ENCODE data around the gene ALKBH3.

ALKBH3 gene

DNA sequence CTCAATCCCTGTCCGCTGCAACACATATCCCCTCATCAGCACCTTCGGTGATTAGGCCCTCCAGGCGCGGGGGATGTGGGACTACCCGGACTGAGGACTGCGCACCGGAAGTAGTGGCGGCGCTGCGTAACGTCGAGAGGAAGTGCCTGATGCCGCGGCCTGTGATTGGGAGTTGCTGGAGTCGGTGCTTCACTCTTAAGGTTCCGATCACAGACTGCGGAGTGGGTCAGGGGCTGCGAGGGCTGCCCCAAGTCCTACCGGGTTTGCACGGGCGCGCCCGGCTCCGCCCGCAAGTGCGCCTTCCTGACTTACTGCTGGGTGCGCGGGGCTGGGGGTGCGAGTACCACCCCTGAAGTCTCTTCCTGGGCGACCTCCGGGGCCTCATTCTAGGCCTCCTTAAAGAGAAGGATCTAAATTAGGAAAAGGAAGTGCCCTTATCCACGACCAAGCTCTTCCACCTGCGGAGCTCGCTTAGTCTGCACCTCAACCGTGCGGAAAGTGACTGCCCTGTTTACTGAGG is at the start of gene ALKBH3:
ALKBH3 (plus strand) TSS at position 192 of the 520 bp plus-strand sequence. CDS start 1,822 bp downstream, outside the sequence.
- peak within 1 kb of the TSS; percentile 85 for H3K27ac Mint-ChIP-seq
- peaks cover 8% of the 10 kb centered on the region for H3K36me3 Mint-ChIP-seq
- H3K4me1 Mint-ChIP-seq (ENCODE audit: low read depth): peaks cover 31% of the 10 kb centered on the region
- H3K27me3 Mint-ChIP-seq: peaks cover 8% of the 10 kb centered on the region
- no peaks in the 10 kb centered on the region for H3K9me3 Mint-ChIP-seq (ENCODE audit: low read depth)
- peak within 1 kb of the TSS; percentile 98 for H3K4me3 Mint-ChIP-seq

DNA sequence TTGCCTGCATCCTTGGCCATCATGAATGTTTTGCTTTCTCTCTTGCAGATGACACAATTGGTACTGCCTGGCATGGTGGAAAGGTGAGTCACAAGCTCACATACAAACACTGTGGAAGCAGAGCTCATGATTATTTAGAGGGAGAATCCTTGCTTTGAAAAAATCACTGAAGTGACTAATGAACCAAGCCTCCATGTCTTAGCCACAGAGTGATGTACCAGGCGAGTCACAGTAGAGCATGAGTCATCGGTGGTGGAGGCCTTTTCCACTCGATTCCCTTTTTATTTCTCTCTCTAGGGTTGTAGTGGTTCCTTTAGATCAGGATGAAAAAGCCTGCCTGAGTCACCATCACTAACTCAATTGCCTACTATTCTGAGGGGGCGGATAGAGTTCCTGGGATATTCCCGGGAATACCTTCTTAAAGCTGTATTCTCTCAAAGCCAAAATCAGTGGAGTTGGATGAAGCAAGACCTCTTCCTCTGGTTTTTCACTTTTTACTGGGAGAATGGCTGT is 49.6 kb upstream of the ALKBH3 start:
- peaks cover 16% of the 10 kb centered on the region for H3K4me1 Mint-ChIP-seq (ENCODE audit: low read depth)
- peak overlapping the region; percentile 18 for H3K4me3 Mint-ChIP-seq
- peak overlapping the region; percentile 88 for H3K27ac Mint-ChIP-seq

DNA sequence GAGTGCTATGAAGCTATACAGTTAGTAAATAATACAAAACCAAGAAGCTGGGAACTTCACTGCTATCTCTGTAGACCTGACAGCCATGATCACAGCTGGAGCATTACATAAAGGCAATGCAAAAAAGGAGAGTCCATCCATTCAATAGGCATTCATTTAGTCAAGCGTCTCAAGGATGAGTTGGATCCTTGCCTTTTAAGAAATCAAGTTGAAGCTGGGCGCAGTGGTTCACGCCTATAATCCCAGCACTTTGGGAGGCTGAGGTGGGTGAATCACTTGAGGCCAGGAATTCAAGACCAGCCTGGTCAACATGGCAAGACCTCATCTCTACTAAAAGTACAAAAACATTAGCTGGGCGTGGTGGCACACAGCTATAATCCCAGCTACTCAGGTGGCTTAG is 48.1 kb upstream of the ALKBH3 start:
- H3K4me3 Mint-ChIP-seq: no peak overlapping the region
- H3K36me3 Mint-ChIP-seq: peaks cover 10% of the 10 kb centered on the region
- H3K9me3 Mint-ChIP-seq (ENCODE audit: low read depth): no peaks in the 10 kb centered on the region
- peaks cover 16% of the 10 kb centered on the region for H3K4me1 Mint-ChIP-seq (ENCODE audit: low read depth)
- H3K27ac Mint-ChIP-seq: no peak overlapping the region
- no peaks in the 10 kb centered on the region for H3K27me3 Mint-ChIP-seq

More for the DNA sequence above, 49.6 kb upstream of the ALKBH3 start:
- no peaks in the 10 kb centered on the region for H3K9me3 Mint-ChIP-seq (ENCODE audit: low read depth)
- peaks cover 10% of the 10 kb centered on the region for H3K36me3 Mint-ChIP-seq
- no peaks in the 10 kb centered on the region for H3K27me3 Mint-ChIP-seq

DNA sequence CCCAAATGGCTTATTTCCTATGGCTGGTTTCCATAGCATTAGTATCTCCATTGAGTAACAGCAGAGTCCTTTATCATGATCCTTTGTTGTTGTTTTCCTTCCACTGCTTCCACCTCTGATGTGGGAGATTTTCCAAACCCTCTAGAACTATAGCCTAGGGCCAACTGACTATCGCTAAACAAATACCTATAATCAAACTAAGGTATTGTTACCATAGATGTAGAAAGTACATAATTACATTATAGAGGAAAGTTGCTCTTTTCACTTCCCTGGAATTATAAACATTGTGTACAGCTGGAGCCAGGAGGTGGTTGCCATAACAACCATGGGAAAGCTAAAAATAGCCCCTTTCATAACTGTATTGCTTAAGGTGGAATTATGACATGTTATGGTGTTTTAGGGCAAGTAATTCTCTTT is 47.0 kb upstream of the ALKBH3 start:
- H3K27ac Mint-ChIP-seq: no peak overlapping the region
- no peaks in the 10 kb centered on the region for H3K27me3 Mint-ChIP-seq
- H3K4me3 Mint-ChIP-seq: no peak overlapping the region
- no peaks in the 10 kb centered on the region for H3K9me3 Mint-ChIP-seq (ENCODE audit: low read depth)
- H3K4me1 Mint-ChIP-seq (ENCODE audit: low read depth): peaks cover 16% of the 10 kb centered on the region
- H3K36me3 Mint-ChIP-seq: peaks cover 21% of the 10 kb centered on the region

DNA sequence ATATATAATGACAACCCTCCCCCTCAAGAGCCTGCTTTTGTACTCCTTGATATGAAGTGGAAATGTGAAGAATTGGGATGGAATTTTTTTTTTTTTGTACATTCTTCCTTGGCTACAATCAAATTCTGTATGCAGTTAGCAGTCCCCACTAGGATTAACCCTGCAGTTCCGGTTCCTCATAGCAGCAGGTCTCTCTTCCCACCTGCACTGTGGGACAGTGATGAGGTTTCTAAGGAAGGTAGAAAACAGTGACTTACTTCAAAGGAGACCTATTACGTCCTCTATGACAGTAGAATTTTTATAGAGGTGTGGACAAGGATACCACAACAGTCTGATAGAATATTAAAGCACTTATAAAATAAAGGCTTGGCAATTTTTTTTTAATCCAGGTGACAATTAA is 46.3 kb upstream of the ALKBH3 start:
- H3K4me3 Mint-ChIP-seq: no peak overlapping the region
- H3K4me1 Mint-ChIP-seq (ENCODE audit: low read depth): peaks cover 16% of the 10 kb centered on the region
- no peak overlapping the region for H3K27ac Mint-ChIP-seq
- peaks cover 24% of the 10 kb centered on the region for H3K36me3 Mint-ChIP-seq
- H3K9me3 Mint-ChIP-seq (ENCODE audit: low read depth): no peaks in the 10 kb centered on the region
- H3K27me3 Mint-ChIP-seq: no peaks in the 10 kb centered on the region

DNA sequence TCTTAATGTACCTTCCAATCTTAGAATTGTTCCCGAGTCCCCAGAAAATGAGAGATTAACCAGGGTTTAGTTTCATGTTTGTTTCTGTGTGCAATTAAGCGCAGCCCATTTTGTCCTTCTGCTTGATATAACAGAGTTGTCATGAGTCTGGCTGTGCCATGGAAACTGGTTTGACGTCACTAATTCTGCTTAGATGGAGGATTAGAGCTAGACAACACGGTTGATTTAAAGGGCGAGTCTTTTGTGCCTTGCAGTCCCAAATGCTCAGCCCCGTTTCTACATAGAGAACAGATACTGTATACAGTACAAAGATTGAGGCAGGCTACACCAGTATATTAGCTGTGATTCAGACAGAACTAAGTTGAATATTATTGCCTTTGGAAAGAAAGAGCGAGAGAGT is 45.5 kb upstream of the ALKBH3 start:
- no peaks in the 10 kb centered on the region for H3K27me3 Mint-ChIP-seq
- H3K27ac Mint-ChIP-seq: no peak overlapping the region
- H3K36me3 Mint-ChIP-seq: peaks cover 28% of the 10 kb centered on the region

DNA sequence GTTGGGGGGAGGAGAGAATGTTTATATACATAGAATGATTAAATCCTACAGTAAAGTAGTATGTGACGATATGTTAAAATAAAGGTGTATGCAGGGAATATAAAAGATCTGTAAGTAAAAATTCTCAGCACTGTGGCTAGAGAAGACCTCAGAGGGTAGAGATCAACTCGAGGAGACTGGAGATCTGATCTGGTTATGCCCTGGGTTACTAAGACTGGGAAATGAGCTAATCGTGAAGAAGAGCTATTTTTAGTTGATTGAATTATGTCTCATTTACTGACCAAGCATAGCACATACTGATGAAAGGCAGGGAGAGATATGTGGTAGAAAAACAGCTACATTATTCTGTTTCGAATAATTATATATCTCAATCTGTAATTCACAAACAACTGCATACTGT is 42.8 kb upstream of the ALKBH3 start:
- Mint-ChIP-seq H3K9me3 (ENCODE audit: low read depth) (no peaks in the 10 kb centered on the region), H3K4me1 (ENCODE audit: low read depth) (no peaks in the 10 kb centered on the region), H3K27me3 (no peaks in the 10 kb centered on the region), H3K27ac (no peak overlapping the region), H3K36me3 (peaks cover 33% of the 10 kb centered on the region), H3K4me3 (no peak overlapping the region)

More for the DNA sequence above, 45.5 kb upstream of the ALKBH3 start:
- Mint-ChIP-seq H3K4me3 (no peak overlapping the region), H3K9me3 (ENCODE audit: low read depth) (no peaks in the 10 kb centered on the region), H3K4me1 (ENCODE audit: low read depth) (peaks cover 16% of the 10 kb centered on the region)

DNA sequence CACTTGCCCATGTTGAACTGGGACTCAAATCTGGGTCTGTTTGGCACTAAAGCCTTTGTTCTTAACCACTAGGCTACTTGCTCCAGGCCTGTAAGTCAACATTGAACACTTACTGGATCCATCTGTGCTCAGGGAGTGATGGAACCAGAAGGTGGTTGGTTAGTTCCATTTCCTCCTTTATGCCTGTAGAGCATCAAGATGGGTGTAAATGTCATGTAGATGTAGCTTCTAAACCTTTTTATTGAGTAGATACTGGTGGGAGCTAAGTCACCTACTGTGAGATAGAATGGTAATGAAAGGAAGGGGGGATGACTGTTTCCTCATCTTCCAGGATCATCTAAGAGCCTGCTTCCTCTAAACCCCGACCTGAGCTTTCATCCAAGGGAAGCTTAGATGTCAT is 38.6 kb upstream of the ALKBH3 start:
- no peaks in the 10 kb centered on the region for H3K4me1 Mint-ChIP-seq (ENCODE audit: low read depth)
- H3K36me3 Mint-ChIP-seq: peaks cover 34% of the 10 kb centered on the region
- no peaks in the 10 kb centered on the region for H3K9me3 Mint-ChIP-seq (ENCODE audit: low read depth)
- H3K27me3 Mint-ChIP-seq: no peaks in the 10 kb centered on the region
- no peak overlapping the region for H3K27ac Mint-ChIP-seq
- H3K4me3 Mint-ChIP-seq: no peak overlapping the region

DNA sequence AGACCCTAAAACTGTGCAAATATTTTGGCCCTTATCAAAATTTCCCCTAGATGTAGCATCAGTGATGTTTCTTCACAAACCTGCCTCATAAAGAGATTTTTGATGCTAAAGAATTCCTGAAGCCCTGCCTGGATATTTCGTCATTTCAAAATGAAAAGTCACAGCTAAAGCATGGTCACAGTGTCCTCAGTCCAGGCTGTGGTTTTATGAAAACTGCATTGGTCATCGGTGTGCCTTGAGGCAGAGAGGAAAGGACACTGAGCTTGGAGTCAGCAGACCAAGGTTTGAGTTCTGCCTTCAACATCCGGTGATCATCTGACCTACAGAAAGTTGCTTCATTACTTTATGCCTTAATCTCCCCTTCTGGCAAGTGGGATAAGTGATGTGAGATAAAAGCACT is 34.8 kb upstream of the ALKBH3 start:
- Mint-ChIP-seq H3K9me3 (ENCODE audit: low read depth) (no peaks in the 10 kb centered on the region), H3K27ac (no peak overlapping the region), H3K4me1 (ENCODE audit: low read depth) (peaks cover 6% of the 10 kb centered on the region), H3K27me3 (no peaks in the 10 kb centered on the region), H3K36me3 (peaks cover 13% of the 10 kb centered on the region), H3K4me3 (no peak overlapping the region)

DNA sequence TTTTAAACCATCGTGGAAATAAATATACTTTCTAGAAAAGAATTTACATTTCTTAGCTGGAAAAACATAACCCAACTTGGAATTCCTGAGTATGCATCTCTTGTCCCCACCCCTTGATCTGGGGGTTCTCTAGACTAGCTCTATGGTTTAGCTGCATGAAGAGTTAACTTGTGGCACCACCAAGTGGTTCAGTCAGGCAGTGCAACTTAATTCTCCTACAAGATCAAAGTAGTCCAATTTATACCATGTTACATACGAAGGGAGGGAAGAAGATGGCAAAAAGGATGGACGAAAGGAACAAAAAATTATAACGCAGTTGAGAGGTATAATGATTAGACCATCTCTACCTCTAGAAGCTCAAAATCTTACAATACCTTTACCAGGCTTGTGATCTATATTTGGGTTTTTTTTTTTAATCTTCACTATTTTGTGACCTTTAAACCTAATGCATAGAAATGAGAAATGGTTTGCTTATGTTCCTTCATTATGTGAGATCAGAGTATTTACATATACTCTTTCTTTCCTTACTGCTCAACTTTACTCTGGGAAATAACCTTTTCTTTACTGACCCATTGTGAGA is 28.5 kb upstream of the ALKBH3 start:
- Mint-ChIP-seq H3K9me3 (ENCODE audit: low read depth) (no peaks in the 10 kb centered on the region), H3K36me3 (peaks cover 5% of the 10 kb centered on the region), H3K27me3 (no peaks in the 10 kb centered on the region), H3K4me3 (no peak overlapping the region), H3K4me1 (ENCODE audit: low read depth) (peaks cover 6% of the 10 kb centered on the region), H3K27ac (no peak overlapping the region)

DNA sequence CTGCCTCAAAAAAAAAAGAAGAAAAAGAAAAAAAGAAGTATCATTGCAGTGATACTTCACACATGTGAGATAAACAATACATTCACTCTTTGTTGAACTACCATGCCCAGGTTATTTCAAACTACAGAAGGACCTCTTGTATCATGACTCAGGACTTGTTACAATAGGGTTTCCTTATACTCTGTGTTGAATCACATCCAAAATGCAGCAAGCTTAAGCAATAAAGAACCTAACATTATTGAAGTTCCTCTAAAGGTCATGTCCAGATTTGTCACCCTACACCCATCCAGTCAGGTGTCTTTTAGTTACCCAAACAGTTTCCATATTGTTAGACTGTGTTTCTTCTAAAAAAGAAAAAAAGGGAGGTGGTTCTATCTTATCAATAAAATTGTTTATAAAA is 26.9 kb upstream of the ALKBH3 start:
- Mint-ChIP-seq H3K4me3 (no peak overlapping the region), H3K27ac (no peak overlapping the region), H3K9me3 (ENCODE audit: low read depth) (no peaks in the 10 kb centered on the region)

DNA sequence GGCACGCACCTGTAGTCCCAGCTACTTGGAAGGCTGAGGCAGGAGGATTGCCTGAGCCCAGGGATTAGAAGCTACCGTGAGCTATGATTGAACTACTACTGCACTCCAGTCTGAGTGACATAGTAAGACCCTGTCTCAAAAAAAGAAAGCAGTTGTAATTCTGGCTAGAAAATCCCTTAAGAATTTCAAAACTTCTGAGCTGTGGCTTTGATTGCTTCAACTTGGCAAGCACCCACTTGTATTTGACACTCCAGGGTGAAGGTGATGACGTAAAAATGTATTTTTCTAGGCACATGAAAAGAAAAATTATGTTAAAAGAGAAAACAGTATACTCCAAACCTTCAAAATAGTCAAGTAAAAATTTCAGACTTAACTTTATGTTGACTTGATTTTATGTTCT is 23.6 kb upstream of the ALKBH3 start:
- Mint-ChIP-seq H3K4me1 (ENCODE audit: low read depth) (no peaks in the 10 kb centered on the region), H3K9me3 (ENCODE audit: low read depth) (peaks cover 8% of the 10 kb centered on the region), H3K36me3 (peaks cover 5% of the 10 kb centered on the region), H3K4me3 (no peak overlapping the region), H3K27ac (no peak overlapping the region), H3K27me3 (no peaks in the 10 kb centered on the region)

More for the DNA sequence above, 26.9 kb upstream of the ALKBH3 start:
- Mint-ChIP-seq H3K36me3 (peaks cover 5% of the 10 kb centered on the region), H3K4me1 (ENCODE audit: low read depth) (peaks cover 6% of the 10 kb centered on the region), H3K27me3 (no peaks in the 10 kb centered on the region)

DNA sequence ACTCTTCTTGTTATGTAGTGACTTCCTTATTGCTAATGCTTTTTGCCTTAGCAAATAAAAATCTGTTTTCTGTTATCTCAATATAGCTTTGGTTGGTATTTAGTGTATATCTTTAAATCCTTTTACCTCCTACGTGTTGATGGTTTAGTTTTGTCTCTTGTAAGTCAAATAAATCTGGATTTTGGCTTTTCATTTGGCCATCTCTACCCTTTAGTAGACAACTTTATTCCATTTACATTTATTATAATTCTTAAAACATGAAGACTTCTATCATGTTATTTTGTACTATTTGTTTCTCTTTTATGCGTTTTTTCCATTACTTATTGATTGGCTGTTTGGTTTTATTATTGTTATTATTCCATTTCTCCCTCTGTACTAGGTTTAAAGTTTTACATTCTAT is 19.5 kb upstream of the ALKBH3 start:
- peaks cover 5% of the 10 kb centered on the region for H3K36me3 Mint-ChIP-seq
- H3K4me3 Mint-ChIP-seq: no peak overlapping the region
- peaks cover 8% of the 10 kb centered on the region for H3K9me3 Mint-ChIP-seq (ENCODE audit: low read depth)
- no peak overlapping the region for H3K27ac Mint-ChIP-seq
- H3K27me3 Mint-ChIP-seq: no peaks in the 10 kb centered on the region
- H3K4me1 Mint-ChIP-seq (ENCODE audit: low read depth): no peaks in the 10 kb centered on the region

DNA sequence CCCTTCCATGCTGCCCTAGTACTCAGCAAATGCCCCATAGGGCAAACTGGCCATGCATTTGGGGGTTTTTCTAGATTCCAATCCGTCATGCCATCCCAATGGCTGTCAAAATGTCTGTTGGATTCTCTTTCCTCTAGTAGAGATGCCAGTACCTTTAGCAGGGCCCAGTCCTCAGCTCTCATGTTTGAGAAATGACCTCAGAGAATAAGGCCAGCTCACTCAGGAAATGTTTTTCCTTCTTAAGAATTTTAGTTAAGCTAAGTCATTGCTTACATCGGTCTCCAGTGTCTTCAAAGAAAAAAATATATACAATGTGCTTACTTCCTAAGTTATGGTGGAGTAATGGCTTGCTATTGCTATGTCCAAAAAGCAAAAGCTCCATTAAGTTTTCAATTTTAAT is 14.1 kb upstream of the ALKBH3 start:
- H3K27ac Mint-ChIP-seq: peak overlapping the region; percentile 58
- no peaks in the 10 kb centered on the region for H3K36me3 Mint-ChIP-seq
- peaks cover 26% of the 10 kb centered on the region for H3K4me1 Mint-ChIP-seq (ENCODE audit: low read depth)
- H3K4me3 Mint-ChIP-seq: no peak overlapping the region
- no peaks in the 10 kb centered on the region for H3K9me3 Mint-ChIP-seq (ENCODE audit: low read depth)
- H3K27me3 Mint-ChIP-seq: no peaks in the 10 kb centered on the region

DNA sequence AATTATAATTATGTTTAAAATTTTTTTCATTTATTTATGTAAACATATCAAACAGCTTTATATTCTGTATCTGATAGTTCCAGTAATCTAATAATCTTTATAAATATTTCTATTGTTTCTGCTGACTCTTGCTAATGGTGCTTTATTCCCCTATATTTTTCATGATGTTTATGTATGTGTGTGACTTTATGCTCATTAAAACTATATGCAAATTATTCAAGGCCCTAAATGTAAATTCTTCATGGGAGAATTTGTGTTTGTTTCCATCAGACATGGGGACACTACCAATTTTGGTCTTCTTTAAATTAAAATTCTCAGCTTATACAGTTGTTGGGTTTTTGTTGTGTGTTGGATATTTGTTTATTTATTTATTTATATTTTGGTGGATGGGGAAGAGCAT is 13.7 kb upstream of the ALKBH3 start:
- no peak overlapping the region for H3K4me3 Mint-ChIP-seq
- H3K27me3 Mint-ChIP-seq: peaks cover 3% of the 10 kb centered on the region
- H3K4me1 Mint-ChIP-seq (ENCODE audit: low read depth): peaks cover 26% of the 10 kb centered on the region
- H3K36me3 Mint-ChIP-seq: no peaks in the 10 kb centered on the region
- H3K27ac Mint-ChIP-seq: no peak overlapping the region
- no peaks in the 10 kb centered on the region for H3K9me3 Mint-ChIP-seq (ENCODE audit: low read depth)
